Endothelial cell of umbilical vein (primary cell): ENCODE measurements around the gene WBP2. TPM values are rescaled to one million over a fixed set of nuclear protein-coding genes. Genes with fewer than 3 reads are reported as not detected.

Source experiments
- BruUV-seq: library from RNA; stranded (reverse); fragments of 400-500 nt; replicated peaks from 2 replicates; lab custom pipeline; 2021; lab: Mats Ljungman, UMichigan
- CTCF ChIA-PET: fragments of 300-600, 350-600 bp; sonication (Branson Sonifier 250); formaldehyde crosslinking; loops from one replicate; lab custom pipeline; 2021; ENCODE audit warnings: antibody characterized with exemption, inconsistent platforms; lab: Charles Lee
- POLR2A ChIA-PET: fragments of 300-600, 350-600 bp; sonication (Branson Sonifier 250); formaldehyde crosslinking; loops from one replicate; lab custom pipeline; 2021; ENCODE audit warnings: antibody characterized with exemption, inconsistent platforms; lab: Charles Lee
- DNase-seq: peaks from one replicate; pipeline ENCODE4 v3.0.0-alpha.2; 2011; ENCODE audit warnings: low read depth, low spot score
- FAIRE-seq: peaks from 2 replicates; lab custom pipeline; 2011; peaks lifted over from hg19 to GRCh38; lab: Jason Lieb, UNC
- H2AFZ ChIP-seq: 2 replicates; pipeline ENCODE4 v1.6.0; 2012; ENCODE audit warnings: low read depth, low read length, control low read depth, inconsistent platforms
- H3K27ac ChIP-seq: 2 replicates; pipeline ENCODE4 v1.5.1; 2011; ENCODE audit warnings: low read depth, mild to moderate bottlenecking, control low read depth, low read length, moderate library complexity; ENCODE audit not compliant: insufficient read depth
- H3K27me3 ChIP-seq, 2 experiments: 2 replicates each; pipeline versions ENCODE4 v1.6.0 to v1.6.1; 2011; ENCODE audit warnings: low read length in 2 of 2, mixed read lengths in 1 of 2; ENCODE audit not compliant: control insufficient read depth in 2 of 2, insufficient read depth in 2 of 2
- H3K36me3 ChIP-seq, 2 experiments: 2 replicates in 1 of 2; 3 replicates in 1 of 2; pipeline ENCODE4 v1.5.1; 2011; ENCODE audit warnings: low read length in 2 of 2, mild to moderate bottlenecking in 1 of 2, moderate library complexity in 1 of 2; ENCODE audit not compliant: control insufficient read depth in 2 of 2, insufficient read depth in 2 of 2; ENCODE audit errors: extremely low read depth in 1 of 2
- H3K4me1 ChIP-seq: 3 replicates; pipeline ENCODE4 v1.5.1; 2011; ENCODE audit warnings: mild to moderate bottlenecking, low read length; ENCODE audit not compliant: control insufficient read depth, insufficient read depth; ENCODE audit errors: extremely low read depth
- H3K4me2 ChIP-seq: 2 replicates; pipeline ENCODE4 v1.6.1; 2011; ENCODE audit warnings: low read length, control low read depth, mixed read lengths; ENCODE audit not compliant: insufficient read depth
- H3K4me3 ChIP-seq, 3 experiments: fragments of 200-600 bp in 1 of 3; sonication (generic), shearing (Covaris generic) in 1 of 3; replicated peaks in 1 of 3; 2 replicates each; pipeline ENCODE4 v1.5.1; 2011 to 2016; ENCODE audit warnings: control low read depth in 3 of 3, low read length in 3 of 3, mild to moderate bottlenecking in 2 of 3, inconsistent platforms in 1 of 3, low read depth in 1 of 3, moderate library complexity in 1 of 3; ENCODE audit not compliant: insufficient read depth in 1 of 3
- H3K79me2 ChIP-seq: 2 replicates; pipeline ENCODE4 v1.6.0; 2012; ENCODE audit warnings: low read length, inconsistent platforms; ENCODE audit not compliant: control insufficient read depth, insufficient read depth
- H3K9ac ChIP-seq: replicated peaks from 2 replicates; pipeline ENCODE3; 2011; ENCODE audit warnings: low read length, control low read depth; ENCODE audit not compliant: insufficient read depth; ENCODE audit errors: extremely low read depth
- H3K9me1 ChIP-seq: replicated peaks from 3 replicates; pipeline ENCODE4 v1.6.0; 2011; ENCODE audit warnings: mild to moderate bottlenecking, low read length; ENCODE audit not compliant: control insufficient read depth, insufficient read depth; ENCODE audit errors: extremely low read depth
- H3K9me3 ChIP-seq: replicated peaks from 2 replicates; pipeline ENCODE4 v1.5.1; 2012; ENCODE audit warnings: low read length, inconsistent platforms; ENCODE audit not compliant: control insufficient read depth, insufficient read depth
- H4K20me1 ChIP-seq: replicated peaks from 2 replicates; pipeline ENCODE3; 2011; ENCODE audit warnings: mild to moderate bottlenecking, low read length; ENCODE audit not compliant: control insufficient read depth, insufficient read depth; ENCODE audit errors: extremely low read depth
- EZH2 ChIP-seq: IDR thresholded peaks from 2 replicates; pipeline ENCODE4 v1.6.1; 2012; ENCODE audit warnings: borderline replicate concordance, low read depth, mild to moderate bottlenecking, moderate library complexity, low read length, inconsistent platforms; ENCODE audit not compliant: severe bottlenecking
- FOS ChIP-seq: IDR thresholded peaks from 2 replicates; pipeline ENCODE4 v1.6.1; 2011; ENCODE audit warnings: mild to moderate bottlenecking, low read length, moderate library complexity, borderline replicate concordance; ENCODE audit not compliant: insufficient read depth
- GATA2 ChIP-seq: IDR thresholded peaks from 2 replicates; pipeline ENCODE4 v1.7.0; 2011; ENCODE audit warnings: low read depth, mild to moderate bottlenecking, moderate library complexity, mixed read lengths, low read length; ENCODE audit not compliant: insufficient read length, insufficient read depth
- JUN ChIP-seq: IDR thresholded peaks from 2 replicates; pipeline ENCODE4 v1.6.1; 2011; ENCODE audit warnings: borderline replicate concordance, low read depth; ENCODE audit not compliant: insufficient read length, insufficient read depth
- MAX ChIP-seq: IDR thresholded peaks from 2 replicates; pipeline ENCODE4 v1.6.1; 2011; ENCODE audit not compliant: insufficient read depth, insufficient read length
- MYC ChIP-seq: IDR thresholded peaks from one replicate; pipeline ENCODE4 v1.6.1; 2011; ENCODE audit warnings: mild to moderate bottlenecking, low read depth, low read length
- POLR2A ChIP-seq: IDR thresholded peaks from 2 replicates; pipeline ENCODE4 v1.6.1; 2012; ENCODE audit warnings: low read depth, mild to moderate bottlenecking, control low read depth, low read length
- POLR2AphosphoS5 ChIP-seq: IDR thresholded peaks from 2 replicates; pipeline ENCODE4 v1.6.1; 2012; ENCODE audit warnings: low read depth, mild to moderate bottlenecking, control low read depth, low read length, moderate library complexity; ENCODE audit not compliant: insufficient read depth
- dilution Hi-C: fragments of 300-500 bp; cut with MboI; formaldehyde crosslinking; loops from one replicate; pipeline ENCODE4 v1.15.0; 2019; ENCODE audit warnings: low sequenced_read_pairs; ENCODE audit not compliant: extremely low pct_ligation_motif_present
- intact Hi-C: fragments of 100-400 bp; cut with micrococcal nuclease; formaldehyde crosslinking; loops from one replicate; pipeline ENCODE4 v1.10.0; 2022
- polyA plus RNA-seq, 4 experiments: library from polyadenylated mRNA; depleted of rRNA in 3 of 4; stranded (reverse) in 3 of 4; unstranded in 1 of 4; fragments of >200 nt; gene quantifications; 2 replicates each; pipeline versions ENCODE4 v1.2.1 to v1.2.3, GENCODE V29; 2011 to 2012; ENCODE audit warnings: missing spikeins in 1 of 4
- total RNA-seq: library from RNA; stranded (reverse); gene quantifications from 2 replicates; pipeline ENCODE4 v1.2.3, GENCODE V29; 2021
- TF ChIP-seq, protein P1 (sequence below), 2 donors: IDR thresholded peaks; 1 replicate in 1 of 2; 2 replicates in 1 of 2; pipeline ENCODE4 v1.5.1; 2011; ENCODE audit warnings: low read length in 2 of 2, mild to moderate bottlenecking in 2 of 2, moderate library complexity in 2 of 2, control low read depth in 1 of 2, inconsistent platforms in 1 of 2, low read depth in 1 of 2; ENCODE audit not compliant: insufficient read depth in 1 of 2; ENCODE audit errors: extremely low read depth in 1 of 2

Gene WBP2
- total and polyA plus RNA-seq, 2 donors (not counting 3 experiments of a cell fraction or from before 2014, with no cell fraction given): 81.5 to 126 TPM

GRCh38 chr17:75854101-75854748 is 910 bp downstream of the WBP2 start:
- no peaks in the 10 kb centered on the region for H4K20me1 ChIP-seq
- no peak overlapping the region for H2AFZ ChIP-seq
- BruUV-seq: TSS peak; percentile 62
- peaks cover 39% of the 10 kb centered on the region for H3K4me1 ChIP-seq
- peak overlapping the region; percentile 48 for H3K9ac ChIP-seq
- no peaks in the 10 kb centered on the region for H3K9me3 ChIP-seq
- ChIA-PET CTCF (interaction anchor here (0.6 to 11.3 kb wide), 12 partner anchors 9 to 193 kb away, joined by 3 to 241 read pairs (median 4); partner anchors contain the start of genes TRIM47 and TRIM65), POLR2A (interaction anchor here (0.6 to 2.8 kb wide), 3 partner anchors 9 to 74 kb away, joined by 3 to 23 read pairs (median 11); a partner anchor contains a TSS)
- intact Hi-C loops: loop anchor here (2.0 kb wide), 2 partner anchors 43 to 69 kb away; partner anchors contain the start of genes TRIM65 and UNK
- H3K4me2 ChIP-seq: peak overlapping the region; percentile 84
- DNase-seq (peak; percentile 77), FAIRE-seq (peak; percentile 90)
- no peaks in the 10 kb centered on the region for H3K27me3 ChIP-seq
- peak overlapping the region; percentile 19 to 76 (median 70) for H3K4me3 ChIP-seq
- peaks cover 0 to 17% of the 10 kb centered on the region in 2 experiments for H3K36me3 ChIP-seq
- no peaks in the 10 kb centered on the region for H3K9me1 ChIP-seq
- dilution Hi-C loops: no loop called here
- peak; percentile 66 for TF ChIP-seq JUN
- no peak for TF ChIP-seq GATA2
- TF ChIP-seq, protein P1, sequence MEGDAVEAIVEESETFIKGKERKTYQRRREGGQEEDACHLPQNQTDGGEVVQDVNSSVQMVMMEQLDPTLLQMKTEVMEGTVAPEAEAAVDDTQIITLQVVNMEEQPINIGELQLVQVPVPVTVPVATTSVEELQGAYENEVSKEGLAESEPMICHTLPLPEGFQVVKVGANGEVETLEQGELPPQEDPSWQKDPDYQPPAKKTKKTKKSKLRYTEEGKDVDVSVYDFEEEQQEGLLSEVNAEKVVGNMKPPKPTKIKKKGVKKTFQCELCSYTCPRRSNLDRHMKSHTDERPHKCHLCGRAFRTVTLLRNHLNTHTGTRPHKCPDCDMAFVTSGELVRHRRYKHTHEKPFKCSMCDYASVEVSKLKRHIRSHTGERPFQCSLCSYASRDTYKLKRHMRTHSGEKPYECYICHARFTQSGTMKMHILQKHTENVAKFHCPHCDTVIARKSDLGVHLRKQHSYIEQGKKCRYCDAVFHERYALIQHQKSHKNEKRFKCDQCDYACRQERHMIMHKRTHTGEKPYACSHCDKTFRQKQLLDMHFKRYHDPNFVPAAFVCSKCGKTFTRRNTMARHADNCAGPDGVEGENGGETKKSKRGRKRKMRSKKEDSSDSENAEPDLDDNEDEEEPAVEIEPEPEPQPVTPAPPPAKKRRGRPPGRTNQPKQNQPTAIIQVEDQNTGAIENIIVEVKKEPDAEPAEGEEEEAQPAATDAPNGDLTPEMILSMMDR (IDR thresholded peaks at IDR 0.05; ENCODE audit: extremely low read depth in 1 of 2, insufficient read depth in 1 of 2, low read depth in 1 of 2, low read length in 2 of 2): no peak
- peak; percentile 26 for TF ChIP-seq POLR2AphosphoS5
- TF ChIP-seq MAX: no peak
- TF ChIP-seq MYC: no peak
- TF ChIP-seq EZH2: no peak
- peak; percentile 58 for TF ChIP-seq FOS
- no peak for TF ChIP-seq POLR2A
- peaks cover 13% of the 10 kb centered on the region for H3K79me2 ChIP-seq
- peak overlapping the region; percentile 89 for H3K27ac ChIP-seq
